HG03354 (cell line): ENCODE measurements around the gene TEX55.
"Not testable (repeated sequence)": the region's sequence is repeated elsewhere in the genome, so short reads cannot be mapped to it uniquely, and the experiment has no call there.

Source experiments
- ATAC-seq: cut with Tn5 transposase; IDR thresholded peaks from one replicate; pipeline ENCODE4 v1.9.1; 2021; ENCODE audit warnings: mild to moderate bottlenecking; ENCODE audit not compliant: unreplicated experiment, poor library complexity, severe bottlenecking

Gene TEX55

DNA sequence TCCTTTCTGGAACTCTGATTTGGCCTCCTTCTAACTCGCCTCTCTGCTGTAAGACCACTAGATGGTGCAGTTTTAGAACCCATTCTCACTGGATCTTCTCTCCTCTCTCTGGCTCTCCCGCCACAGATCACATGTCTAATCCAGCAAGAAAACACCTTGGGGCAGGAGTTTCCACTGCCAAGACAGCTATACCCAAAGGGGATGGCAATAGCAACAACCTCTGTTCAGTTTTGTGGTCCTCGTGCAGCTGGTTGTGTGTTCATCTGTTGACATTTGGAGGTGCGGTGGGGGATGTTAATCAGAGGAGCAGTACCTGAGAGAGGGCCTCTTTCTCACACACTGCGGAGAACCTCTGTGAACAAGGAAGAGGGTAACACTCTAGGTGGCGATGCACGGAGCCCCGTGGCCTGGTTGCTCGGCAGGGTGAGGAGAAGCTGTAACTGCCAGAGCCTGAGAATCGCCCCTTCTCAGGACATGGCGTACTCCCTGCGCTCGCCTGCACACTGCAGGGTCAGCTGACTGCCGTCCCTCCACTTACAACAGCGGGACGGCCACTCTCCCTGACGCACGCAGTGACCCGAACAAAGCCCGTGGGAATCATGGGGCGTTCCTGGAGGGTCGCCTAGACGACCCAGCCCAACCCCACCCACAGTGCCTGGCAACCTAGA is at the start of gene TEX55:
Gene TEX55, plus strand, starts transcription at position 666 of the 668 bp plus-strand sequence. CDS start 25 bp downstream, outside the sequence.
- ATAC-seq: peak; percentile 71

GRCh38 chr3:119098003-119098402 is 48.0 kb upstream of the TEX55 start:
- no peak for ATAC-seq

DNA sequence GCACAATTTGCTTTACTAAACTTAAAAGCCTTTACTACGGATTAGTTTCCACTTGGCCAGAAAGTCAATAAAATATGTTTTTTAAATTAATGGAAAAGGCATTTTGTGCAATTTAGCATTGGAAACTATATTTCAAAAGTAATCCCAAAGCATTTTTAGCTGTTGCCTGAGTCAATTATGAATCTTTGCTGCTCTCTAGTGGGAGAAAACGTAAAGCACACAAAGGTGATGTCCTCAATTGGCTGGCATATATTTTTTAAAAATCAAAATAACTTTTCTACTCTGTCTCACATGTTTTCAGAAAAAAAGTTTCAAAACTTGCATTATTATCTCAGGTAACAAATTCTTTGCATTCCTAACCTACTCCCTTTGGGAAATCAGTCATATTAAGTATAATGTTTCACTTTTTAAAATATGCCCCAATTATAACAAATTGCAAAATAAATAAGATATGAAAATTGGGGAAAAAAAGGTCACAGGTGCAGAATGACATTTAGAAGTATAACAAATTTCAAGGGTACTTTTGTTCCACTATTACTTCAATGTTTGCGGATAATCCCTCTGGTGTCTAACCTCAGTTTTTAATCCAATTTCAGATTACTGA is 47.2 kb upstream of the TEX55 start:
- ATAC-seq: peak; percentile 59

DNA sequence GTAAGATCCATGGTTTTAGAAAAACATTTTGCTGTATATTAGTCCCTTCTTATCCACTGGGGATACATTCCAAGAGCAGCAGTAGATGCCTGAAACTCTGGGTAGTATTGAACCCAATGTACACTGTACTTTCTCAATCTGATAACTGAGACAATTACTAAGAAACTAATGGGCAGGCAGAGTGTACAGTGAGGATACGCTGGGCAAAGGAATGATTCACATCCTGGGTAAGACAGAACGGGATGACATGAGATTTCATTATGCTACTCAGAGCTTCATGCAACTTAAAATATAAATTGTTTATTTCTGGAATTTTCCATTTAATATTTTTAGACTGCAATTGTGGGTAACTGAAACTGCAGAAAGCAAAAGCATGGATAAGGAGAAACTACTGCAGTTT is 46.2 kb upstream of the TEX55 start:
- no peak for ATAC-seq

DNA sequence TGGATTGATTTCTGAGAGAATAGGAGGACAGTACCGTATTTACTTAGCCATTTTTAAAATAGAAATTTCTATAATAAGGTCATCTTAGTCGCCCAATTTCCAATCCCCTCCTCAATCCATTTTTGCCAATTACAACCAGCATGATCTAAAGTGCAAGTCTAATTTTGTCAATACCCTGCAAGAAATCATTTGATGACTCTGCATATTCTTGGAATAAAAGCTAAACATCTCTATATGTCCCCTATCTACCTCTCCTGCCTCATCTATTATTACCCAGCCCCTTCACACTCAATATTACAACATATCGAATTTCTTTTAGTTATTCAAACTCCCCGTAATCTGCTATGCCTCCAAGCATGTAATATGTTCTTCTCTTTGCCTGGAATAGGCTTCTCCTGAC is 41.9 kb upstream of the TEX55 start:
- no peak for ATAC-seq

DNA sequence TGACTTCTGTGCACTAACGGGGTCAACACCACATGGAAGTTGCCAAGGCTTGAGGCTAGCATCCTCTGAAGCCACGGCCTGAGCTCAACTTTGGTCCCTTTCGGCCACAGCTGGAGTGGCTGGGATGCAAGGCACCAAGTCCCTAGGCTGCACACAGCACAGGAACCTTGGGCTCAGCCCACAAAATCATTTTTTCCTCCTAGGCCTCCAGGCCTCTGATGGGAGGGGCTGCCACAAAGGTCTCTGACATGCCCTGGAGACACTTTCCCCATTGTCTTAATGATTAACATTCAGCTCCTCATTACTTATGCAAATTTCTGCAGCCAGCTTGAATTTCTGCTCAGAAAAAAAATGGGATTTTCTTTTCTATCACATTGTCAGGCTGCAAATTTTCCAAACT is 27.6 kb upstream of the TEX55 start:
- not testable (repeated sequence) for ATAC-seq

GRCh38 chr3:119120480-119120879 is 25.5 kb upstream of the TEX55 start:
- no peak for ATAC-seq

- no peak for ATAC-seq
These were observed 23.6 kb upstream of the TEX55 start for GRCh38 chr3:119122350-119122749.

DNA sequence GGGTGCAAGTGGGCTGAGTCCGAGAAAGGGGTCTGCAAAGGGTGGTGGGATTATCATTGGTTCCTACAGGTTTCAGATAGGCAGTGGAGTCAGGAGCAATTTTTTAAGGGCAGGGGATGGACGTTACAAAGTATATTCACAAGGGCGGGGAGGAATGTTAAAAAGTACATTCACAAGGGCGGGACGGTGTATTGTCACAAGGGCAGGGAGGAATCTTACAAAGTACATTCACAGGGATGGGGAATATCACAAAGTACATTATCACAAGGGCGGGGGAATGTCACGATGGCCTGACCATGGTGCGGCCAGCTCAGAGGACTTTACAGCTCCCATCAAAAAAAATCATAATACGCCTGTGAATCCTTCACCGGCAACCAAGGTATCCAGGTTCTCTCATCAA is 20.6 kb upstream of the TEX55 start:
- no peak for ATAC-seq

- no peak for ATAC-seq
These were observed 20.0 kb upstream of the TEX55 start for GRCh38 chr3:119125742-119126504.

GRCh38 chr3:119130291-119130690 is 15.7 kb upstream of the TEX55 start:
- not testable (repeated sequence) for ATAC-seq

- ATAC-seq: not testable (repeated sequence)
These were observed 13.7 kb upstream of the TEX55 start for GRCh38 chr3:119132291-119132690.

DNA sequence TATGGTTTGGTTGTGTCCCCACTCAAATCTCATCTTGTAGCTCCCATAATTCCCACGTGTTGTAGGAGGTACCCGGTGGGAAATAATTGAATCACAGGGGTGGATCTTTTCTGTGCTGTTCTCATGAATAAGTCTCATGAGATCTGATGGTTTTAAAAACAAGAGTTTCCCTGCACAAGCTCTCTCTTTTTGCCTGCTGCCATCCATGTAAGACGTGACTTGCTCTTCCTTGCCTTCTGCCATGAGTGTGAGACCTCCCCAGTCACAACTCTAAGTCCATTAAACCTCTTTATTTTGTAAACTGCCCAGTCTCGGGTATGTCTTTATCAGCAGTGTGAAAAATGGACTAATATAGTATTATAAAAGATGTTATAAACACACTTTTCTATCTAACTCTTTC is 6.6 kb upstream of the TEX55 start:
- not testable (repeated sequence) for ATAC-seq

DNA sequence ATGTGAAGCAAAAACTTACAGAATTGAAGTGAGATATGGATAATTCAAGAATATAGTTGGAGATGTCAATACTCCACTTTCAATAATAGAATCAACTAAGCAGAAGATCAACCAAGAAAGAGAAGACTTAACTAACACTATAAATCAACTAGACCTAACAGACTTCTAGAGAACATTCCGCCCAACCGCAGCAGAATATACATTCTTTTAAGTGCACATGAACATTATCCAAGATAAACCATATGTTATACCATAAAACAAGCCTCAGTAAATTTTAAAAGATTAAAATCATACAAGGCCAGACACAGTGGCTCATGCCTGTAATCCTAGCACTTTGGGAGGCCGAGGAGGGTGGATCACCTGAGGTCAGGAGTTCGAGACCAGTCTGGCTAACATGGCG is 5.5 kb upstream of the TEX55 start:
- ATAC-seq: no peak

DNA sequence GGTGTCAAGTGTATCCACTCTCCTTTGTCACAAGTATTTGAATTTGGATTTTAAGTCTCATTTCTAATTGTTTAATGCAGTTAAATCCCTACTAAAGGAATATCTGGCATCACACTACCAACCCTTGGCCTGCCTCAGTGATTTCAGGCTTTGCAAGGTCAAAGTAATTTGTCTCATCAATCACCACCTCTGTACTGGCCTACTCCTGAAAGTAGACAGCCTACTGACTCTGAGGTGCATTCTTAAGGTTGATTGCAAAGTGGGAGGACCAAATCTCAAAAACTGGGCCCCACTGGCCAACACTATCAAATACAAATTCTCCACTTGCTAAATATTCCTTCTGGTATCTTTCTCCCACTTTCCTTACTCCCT is 851 bp upstream of the TEX55 start:
- ATAC-seq: peak; percentile 34

- ATAC-seq: no peak
These were observed 812 bp downstream of the TEX55 start for GRCh38 chr3:119146578-119147375.

DNA sequence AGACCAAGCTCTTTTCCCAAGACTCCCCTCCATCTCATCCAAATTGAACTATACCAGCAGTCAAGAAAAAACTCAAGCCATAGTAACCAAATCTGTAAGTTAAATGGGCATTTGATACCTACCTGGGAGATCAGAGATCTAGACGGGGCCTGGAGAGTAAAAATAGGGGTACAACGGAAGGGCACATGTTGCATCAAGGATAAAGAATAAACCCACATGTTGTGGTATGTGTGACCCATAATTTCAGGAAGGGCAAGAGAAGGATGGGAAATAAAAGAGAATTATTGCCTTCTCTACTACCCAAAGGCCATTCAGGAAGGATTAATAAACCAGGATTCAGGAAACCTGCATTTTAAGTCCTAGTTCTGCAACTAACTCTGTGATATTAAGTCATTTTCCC is 1.5 kb downstream of the TEX55 start:
- ATAC-seq: no peak

DNA sequence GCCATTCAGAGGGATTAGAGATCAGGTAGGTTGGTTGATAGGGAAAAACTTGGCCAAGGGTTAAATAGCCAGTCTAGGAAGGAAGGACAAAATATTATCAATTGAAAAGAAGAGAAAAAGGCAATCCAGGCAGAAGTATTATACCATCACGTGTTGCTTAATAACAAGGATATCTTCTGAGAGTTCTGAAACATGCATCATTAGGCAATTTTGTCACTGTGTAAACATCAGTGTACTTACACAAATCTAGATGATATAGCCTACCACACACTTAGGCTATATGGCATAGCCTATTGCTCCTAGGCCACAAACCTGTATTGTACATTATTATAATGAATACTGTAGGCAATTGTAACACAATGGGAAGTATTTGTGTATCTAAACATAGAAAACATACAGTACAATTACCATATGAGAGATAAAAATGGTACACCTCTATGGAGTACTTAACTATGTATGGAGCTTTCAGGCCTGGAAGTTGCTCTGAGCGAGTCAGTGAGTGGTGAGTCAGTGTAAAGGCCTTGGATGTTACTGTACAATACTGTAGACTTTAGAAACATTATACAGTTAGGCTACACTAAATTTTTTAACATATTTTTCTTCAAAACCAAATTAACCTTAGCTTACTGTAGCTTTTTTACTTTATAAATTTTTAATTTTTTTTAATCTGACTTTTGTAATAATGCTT is 2.7 kb downstream of the TEX55 start:
- ATAC-seq: no peak

DNA sequence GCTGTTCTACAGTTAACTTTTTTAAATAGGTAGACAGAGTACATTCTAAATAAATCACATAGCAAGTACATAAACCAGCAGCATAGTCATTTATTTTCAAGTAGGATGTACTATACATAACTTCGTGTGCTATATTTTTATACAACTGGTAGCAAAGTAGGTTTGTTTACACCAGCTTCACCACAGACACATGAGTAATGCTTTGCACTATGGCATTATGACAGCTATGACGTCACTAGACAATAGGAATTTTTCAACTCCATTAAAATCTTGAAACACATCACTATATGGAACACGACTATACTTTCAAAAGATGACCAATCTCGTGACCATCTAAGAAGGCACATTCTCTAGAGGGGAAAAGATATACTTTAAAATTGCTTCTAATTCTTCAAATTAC is 3.5 kb downstream of the TEX55 start:
- no peak for ATAC-seq

DNA sequence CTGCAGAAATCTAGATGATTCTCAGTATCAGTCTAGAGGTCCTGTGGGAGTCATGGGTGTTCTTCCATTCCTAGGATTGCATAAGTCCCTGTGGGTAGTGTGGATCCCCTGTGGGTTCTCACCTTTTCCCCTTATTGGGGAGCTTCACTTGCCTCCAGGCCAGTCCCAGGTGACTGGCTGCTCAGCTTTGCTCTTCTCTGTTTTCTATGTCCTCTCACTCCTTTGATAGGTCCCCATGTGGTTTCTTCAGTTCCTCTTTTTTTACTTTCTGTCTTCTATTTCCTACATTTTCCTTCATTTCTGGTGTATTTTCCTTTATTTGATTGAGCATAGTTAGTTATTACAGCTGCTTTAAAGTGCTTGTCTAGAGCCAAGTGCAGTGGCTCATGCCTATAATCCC is 10.9 kb downstream of the TEX55 start:
- ATAC-seq: no peak
